HG03045 (cell line): ENCODE results near the gene PIK3R5.

Experiments used
- ATAC-seq: cut with Tn5 transposase; IDR thresholded peaks from one replicate; pipeline ENCODE4 v1.9.1; 2021; ENCODE audit warnings: mild to moderate bottlenecking, moderate library complexity; ENCODE audit not compliant: unreplicated experiment

The PIK3R5 gene

DNA sequence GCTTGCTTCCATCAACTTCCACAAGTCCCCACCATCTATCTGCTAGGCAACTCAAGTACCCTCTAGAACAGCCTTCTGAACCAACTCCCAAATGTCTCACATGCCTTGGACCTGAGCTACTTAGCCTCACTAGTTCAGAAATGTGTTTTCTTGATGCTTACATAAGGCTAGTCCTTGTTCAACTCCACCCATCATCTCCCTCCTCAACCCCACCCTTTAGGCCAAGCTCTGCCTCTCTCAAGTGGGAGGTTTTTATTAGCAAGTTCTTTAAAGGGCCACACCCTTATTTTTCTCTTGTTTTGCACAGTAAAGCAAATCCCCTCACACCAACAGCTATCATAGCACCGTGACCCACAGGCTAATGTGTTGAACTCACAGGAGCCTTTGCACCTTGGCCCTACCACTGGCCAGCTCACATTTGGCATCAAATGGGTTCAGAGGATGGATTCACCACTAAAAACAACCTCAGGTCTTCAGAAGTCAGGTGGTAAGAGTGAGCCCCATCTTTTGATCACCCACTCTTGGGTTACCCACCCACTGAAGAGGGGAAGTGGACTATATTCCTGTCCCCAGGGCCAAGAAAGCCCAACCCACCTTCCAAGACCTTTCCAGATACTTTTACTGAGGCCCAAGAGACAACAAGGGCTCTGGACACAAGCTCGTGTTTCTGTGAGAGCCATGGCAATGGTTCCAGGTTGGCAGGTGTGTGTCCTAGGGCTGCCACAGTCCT is 12.2 kb downstream of the PIK3R5 start:
- ATAC-seq = no peak

- no peak for ATAC-seq
These were observed 13.3 kb downstream of the PIK3R5 start for GRCh38 chr17:8952191-8952590.

GRCh38 chr17:8951206-8951605 is 14.3 kb downstream of the PIK3R5 start:
- ATAC-seq = no peak

GRCh38 chr17:8949061-8949661 is 16.3 kb downstream of the PIK3R5 start:
- ATAC-seq = no peak

GRCh38 chr17:8948462-8948861 is 17.0 kb downstream of the PIK3R5 start:
- no peak for ATAC-seq

DNA sequence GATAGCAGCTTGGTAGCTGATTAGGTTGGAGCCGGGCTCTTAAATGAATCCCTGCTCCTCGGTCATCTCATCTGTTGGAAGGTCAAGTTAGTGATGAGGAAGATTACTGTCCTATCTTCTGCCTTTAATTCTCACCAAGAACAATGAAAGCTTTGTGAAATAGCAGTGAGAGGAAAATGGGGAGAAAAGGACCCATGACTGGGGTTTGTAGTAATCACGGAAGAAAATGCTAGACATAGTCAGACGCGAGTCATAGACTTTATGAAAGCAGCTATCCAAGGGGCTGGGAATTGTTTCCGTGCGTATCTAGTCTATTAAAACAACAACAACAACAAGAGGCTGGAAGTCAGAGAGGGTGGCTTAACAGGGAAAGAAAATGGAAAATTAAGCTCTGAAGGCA is 18.3 kb downstream of the PIK3R5 start:
- ATAC-seq = no peak

DNA sequence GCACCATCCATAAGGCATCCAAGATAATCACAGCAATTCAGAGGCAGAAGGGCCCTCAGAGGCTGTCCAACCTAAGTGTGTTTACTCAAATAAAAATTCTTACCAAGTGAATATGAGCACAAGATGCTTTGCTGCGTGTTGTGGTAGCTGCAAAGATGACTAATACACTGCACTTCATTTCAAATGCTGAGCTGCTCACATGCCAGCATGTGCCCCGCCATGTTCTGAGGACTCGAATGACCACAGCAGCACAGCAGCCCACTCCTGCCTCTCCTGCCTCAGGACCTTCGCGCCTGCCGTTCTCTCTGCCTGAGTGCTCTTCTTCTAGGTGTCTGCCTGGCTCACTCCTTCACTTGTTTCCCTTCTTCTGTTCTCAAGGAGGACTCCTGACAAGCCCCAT is 19.0 kb downstream of the PIK3R5 start:
- no peak for ATAC-seq

DNA sequence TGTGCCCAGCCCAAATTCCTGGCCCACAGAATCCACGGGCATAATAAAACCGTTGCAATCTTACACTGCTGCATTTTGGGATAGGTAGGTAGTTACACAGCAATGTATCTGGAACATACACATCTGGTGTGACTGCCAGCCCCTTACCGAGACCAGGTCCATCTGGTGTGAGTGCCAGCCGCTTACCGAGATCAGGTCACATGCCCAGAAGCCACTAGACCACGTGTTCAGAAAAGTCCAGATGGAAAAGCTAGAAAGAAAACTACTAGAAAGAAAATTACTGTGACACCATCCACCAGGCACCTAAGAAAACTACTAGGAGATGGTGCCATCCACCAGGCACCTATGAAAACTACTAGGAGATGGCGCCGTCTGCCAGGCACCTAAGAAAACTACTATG is 19.4 kb downstream of the PIK3R5 start:
- ATAC-seq = no peak

DNA sequence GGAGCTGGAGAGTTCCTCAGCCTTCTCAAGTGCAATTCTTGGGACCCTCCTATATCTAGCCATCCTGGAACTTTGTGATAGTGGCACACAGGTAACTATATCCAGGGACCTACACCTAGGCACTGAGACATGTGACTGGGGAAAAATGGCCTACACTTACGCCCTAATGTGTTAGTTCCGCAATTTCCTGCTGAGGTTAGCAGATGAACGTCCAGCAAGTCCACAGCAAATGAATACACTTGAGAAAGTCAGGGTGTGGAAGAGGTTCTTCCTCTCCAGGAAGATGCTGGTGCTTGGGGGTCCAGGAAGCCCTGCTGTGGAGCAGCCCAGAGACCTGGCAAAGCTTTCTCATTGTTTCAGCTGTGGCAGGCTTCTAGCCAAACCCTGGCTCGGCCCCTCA is 20.8 kb downstream of the PIK3R5 start:
- ATAC-seq = no peak

DNA sequence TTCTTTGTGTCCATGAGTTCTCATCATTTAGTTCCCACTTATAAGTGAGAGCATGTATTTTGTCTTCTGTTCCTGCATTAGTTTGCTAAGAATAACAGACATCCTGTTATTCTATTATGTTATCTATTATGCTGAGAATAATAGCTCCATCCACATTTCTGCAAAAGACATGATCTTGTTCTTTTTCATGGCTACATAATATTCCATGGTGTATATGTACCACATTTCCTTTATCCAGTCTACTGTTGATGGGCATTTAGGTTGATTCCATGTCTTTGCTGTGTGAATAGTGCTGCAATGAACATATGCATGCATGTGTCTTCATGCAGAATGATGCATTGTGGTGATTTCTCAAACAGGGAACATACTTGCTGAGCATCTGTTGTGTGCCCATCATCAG is 21.4 kb downstream of the PIK3R5 start:
- ATAC-seq = no peak

GRCh38 chr17:8941980-8942622 is 23.4 kb downstream of the PIK3R5 start:
- peak; percentile 20 for ATAC-seq

DNA sequence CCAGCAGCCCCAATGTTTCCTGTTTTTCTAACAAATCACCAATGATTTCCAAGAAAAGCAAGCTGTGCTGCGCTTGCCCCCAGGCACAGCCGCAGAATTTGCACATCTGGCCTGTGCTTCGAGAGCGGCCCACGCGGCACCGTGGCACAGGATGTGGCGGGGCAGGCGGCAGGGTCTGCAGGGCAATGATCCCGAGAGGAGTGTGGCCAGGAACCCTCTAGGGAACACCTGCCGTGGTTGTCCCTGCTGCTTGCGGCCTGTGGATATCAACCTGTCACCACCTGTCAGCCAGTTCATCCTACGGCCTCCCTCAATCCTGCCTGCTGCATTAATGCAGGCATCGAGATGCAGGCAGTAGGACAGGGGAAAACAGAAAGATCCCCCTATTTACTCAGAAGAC is 24.0 kb downstream of the PIK3R5 start:
- ATAC-seq = peak; percentile 57

- peak; percentile 8 for ATAC-seq
These were observed 24.5 kb downstream of the PIK3R5 start for GRCh38 chr17:8940866-8941471.

DNA sequence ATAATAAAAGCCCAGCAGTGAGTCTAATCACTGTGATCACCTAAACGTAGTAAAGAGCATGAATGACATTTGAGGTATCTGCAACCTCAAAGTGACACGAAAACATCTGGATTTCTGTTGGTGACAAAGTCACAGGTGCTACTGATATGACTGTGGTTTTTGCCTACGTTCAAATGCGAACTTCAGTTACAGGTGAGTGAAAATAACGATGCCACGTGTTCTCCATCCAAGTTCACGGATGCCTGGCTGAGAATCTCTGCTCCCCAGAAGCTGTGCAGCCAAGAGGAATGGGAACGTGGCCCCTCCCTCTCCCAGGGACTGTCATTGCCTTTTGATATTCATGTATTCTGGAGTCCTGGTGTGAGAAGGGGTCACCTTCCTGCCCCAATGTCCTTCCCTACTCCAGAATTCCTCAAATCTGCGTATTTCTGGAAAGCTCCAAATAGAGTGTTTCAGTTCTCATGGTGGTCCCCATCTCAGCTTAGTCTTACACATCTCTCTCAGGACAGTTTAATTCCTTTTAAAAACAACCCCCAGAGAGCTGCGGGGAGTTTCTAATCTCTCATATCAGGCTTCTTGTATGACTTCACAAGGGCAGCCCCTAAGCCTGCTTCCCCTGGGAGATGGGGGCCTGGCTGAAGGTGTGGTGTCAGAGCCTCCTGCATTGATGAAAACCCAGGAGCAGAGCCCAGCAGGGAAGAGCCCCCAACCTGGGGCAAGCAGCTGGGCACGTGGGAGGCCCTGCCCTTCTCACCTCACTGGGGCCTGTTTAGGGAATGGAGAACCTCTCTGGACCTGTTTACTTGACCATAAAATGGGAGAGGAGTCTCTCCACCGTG is 25.8 kb downstream of the PIK3R5 start:
- ATAC-seq = no peak

- no peak for ATAC-seq
These were observed 26.6 kb downstream of the PIK3R5 start for GRCh38 chr17:8938933-8939332.

GRCh38 chr17:8935191-8935590 is 30.3 kb downstream of the PIK3R5 start:
- no peak for ATAC-seq

DNA sequence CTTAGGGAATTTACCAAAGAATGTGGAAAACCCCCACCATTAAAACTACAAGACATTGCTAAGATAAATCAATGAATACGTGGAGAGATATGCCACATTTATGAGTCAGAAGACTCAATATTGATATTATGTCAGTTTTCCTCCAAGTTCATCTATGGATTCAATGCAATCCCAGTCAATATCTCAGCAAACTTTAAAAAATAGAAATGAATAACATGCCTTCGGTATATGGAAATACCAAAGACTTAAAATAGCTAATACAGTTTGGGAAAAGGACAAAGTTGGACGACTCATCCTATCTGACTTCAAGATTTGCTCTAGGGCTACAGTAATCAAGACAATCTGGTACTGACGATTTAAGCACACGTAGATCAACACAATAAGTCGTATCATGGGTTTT is 31.2 kb downstream of the PIK3R5 start:
- ATAC-seq = no peak

GRCh38 chr17:8930649-8931048 is 34.9 kb downstream of the PIK3R5 start:
- no peak for ATAC-seq

DNA sequence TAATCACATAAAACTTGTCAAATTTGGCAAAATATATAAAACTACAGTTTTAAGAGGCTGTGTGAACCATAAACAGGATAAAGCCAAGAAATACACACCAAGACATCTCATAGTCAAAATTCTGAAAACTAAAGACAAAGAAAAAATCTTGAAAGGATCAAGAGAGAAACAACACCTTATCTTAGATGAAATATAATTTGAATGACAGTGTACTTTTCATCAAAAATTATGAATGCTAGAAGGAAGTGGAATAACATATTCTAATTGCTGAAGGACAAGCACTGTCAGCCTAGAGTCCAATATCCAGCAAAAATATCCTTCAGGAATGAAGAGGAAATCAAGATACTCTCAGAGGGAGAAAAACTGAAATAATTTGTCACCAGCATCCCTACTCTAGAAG is 37.2 kb downstream of the PIK3R5 start:
- no peak for ATAC-seq

GRCh38 chr17:8927395-8927794 is 38.1 kb downstream of the PIK3R5 start:
- no peak for ATAC-seq

- no peak for ATAC-seq
These were observed 39.7 kb downstream of the PIK3R5 start for GRCh38 chr17:8925808-8926207.
